NCI-H69 (cell line): Measurements from ENCODE around the gene ARFGAP1.

Experiments
- DNase-seq: peaks from one replicate; lab custom pipeline; 2025; lab: John Stamatoyannopoulos, UW

Gene ARFGAP1

DNA sequence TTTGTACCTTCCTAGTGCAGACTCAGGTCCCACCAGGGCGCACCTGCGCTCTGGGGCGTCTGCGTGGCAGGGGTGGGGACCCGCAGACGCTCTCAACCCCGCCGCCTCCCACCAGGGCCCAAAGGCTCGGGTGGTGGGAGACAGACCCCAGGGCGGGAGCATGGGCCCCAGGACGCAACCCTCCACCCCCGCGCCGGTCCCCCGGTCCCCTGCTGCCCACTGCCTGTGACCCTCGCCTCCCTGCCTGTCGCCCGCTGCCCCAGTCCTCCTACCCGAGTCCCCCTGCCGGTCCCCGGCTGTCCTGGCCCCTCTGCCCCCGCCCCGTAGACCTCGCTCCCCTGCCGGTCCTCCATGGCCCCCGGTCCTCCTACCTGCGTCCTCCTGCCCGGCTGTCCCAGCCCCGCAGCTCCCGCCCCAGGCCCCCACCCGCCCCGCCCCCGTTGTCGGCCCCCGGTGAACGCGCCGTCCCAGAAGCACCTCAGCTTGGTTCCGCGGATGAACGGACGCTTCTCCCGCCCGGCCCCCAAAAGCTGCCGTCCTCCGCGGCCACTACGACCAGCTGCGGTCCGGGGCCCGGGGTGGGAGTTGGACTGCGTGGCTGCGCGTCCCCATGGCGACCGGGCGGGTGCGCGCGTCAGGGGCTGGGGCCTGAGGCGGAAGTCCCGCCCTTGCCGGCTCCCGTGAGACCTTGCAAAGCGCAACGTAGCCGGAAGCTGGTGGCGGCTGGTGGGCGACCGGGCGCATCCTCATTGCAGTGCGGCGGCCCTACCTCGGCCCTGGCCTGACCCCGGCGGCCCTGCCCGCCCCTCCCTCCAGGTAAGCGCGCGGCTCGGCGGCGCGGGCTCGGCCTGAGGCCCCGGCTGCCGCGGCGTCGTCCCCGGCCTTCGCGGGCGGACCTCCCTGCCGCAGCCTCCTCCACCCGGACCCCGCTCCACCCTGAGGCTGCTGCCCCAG, at the start of gene ARFGAP1:
Gene ARFGAP1 (plus strand): TSS at position 709 of the 954 bp plus-strand sequence. CDS start 2,768 bp downstream, outside the sequence.
- peak; percentile 88 for DNase-seq

DNA sequence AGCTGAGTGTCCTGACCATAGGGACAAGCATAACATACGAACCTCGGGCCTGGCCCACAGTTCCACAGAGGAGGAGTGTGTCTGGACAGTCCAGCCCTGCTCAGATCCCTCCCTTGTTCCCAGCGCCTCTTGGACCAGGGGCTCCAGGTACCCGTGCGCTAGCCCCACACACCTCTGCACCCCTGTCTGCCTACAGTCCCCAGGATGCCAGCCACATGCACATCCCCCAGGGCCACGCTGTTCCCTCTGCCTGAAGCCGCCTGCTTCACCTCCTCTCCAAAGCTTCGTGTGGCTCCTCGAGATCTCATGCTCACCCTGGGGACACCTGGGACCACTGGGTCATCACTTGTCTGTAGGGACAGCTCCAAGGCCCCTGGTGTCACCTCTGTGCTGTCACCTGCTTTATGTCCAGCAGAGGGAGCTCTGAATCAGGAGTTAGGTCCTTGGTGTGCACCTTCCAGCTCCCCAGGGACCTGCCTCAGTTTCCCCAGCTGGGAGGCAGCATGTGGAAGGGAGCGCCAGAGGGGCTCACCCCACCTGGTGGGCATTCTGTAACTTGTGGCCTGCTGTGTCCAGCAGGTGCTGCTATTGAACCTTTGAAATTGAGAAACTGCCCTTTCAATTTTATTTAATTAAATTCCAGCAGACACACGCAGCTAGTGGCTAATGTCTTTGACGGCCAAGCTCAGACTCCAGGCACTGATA, 49.3 kb upstream of the ARFGAP1 start:
- DNase-seq, result peak; percentile 47

DNA sequence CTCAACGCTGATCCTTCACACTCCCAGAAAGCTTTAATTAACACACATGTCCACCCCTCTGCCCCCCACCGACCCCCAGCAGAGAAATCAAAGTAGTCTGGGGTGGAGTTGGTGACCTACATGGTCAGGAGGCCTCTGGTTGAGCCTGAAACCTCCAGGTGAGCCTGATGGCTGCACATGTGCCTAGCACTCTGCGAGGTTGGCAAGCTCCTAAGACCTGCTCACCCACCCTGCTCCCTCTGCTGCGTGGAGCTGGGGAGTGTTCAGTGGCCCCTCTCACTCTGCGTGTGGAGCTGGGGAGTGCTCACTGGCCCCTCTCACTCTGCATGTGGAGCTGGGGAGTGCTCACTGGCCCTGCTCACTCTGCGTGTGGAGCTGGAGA, 48.8 kb upstream of the ARFGAP1 start:
- no peak for DNase-seq

GRCh38 chr20:63224412-63225081, 48.1 kb upstream of the ARFGAP1 start:
- DNase-seq, result peak; percentile 75

GRCh38 chr20:63225082-63225454, 47.5 kb upstream of the ARFGAP1 start:
- DNase-seq, result no peak

GRCh38 chr20:63226042-63226943, 46.3 kb upstream of the ARFGAP1 start:
- DNase-seq, result no peak

- DNase-seq, result no peak
Observed at GRCh38 chr20:63227260-63227659, 45.4 kb upstream of the ARFGAP1 start.

DNA sequence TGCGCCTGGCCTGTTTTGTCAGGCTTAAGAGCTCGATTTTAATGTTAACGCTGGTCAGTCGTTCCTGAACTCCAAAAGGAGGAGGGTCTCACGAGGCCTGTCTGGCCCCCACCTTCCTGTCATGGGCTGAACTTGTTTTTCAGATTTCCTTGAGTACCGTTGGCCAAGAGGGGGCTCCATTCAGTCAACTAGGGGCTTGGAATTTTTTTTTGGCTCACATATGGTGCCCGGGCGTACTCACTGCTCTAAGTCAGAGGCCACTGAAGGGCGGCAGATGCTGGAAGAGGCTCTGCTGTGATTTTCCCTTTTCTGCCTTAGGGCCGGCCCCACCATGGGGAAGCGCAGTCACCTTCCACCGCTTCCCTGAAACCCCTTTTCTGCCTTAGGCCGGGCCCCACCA, 43.8 kb upstream of the ARFGAP1 start:
- DNase-seq, result no peak

- peak; percentile 16 for DNase-seq
Observed at GRCh38 chr20:63230800-63231268, 41.8 kb upstream of the ARFGAP1 start.

DNA sequence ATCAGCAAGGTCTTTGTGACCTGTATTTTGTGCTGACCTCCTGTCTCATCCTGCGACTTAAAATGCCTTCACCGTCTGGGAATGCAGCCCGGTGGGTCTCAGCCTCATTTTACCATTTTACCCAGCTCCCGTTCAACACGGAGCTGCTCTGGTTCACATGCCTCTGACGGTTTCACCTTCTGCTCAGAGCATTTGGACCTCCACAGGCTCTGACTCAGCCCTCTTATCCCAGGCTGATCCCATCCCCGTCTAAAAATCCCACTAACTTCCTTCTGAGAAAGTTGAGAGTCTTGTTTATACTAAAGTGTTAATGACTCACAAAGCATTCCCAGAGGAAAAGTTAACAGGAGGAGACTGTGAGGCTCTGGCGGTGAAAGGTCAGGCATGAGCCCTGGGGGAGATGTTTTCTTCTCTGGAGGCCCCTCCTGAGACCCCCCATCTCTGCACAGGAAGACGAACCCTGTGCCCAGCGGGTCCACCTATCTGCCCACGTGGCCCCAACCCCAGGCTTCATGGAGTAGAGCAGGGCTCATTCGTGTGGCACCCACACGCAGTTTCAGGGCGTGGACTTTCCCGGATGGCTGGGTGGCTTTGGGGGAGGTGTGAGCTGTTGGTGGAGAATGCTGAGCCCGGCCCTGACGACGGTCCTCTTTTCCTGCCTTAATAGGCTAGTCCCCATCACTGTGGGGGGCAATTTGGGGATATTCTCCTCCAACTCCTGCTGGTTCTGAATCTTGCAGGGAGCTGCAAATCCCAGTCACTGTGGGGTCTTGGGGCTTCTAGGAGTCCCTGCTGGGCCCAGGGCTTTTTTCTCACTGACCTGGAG, 40.2 kb upstream of the ARFGAP1 start:
- DNase-seq, result no peak

DNA sequence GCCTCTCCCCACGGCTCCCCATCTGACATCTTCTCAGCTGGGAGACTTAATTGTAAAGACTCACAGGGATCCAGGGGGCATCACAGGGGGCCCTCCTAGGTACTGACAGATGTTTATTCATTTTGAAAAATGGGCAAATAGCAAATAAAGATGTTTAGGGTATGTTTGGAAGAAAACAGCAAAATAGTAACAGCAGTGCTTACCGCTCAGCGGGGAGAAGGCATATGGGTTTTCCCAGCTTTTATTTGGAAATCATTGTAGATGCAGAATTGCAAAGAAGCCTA, 39.6 kb upstream of the ARFGAP1 start:
- no peak for DNase-seq

DNA sequence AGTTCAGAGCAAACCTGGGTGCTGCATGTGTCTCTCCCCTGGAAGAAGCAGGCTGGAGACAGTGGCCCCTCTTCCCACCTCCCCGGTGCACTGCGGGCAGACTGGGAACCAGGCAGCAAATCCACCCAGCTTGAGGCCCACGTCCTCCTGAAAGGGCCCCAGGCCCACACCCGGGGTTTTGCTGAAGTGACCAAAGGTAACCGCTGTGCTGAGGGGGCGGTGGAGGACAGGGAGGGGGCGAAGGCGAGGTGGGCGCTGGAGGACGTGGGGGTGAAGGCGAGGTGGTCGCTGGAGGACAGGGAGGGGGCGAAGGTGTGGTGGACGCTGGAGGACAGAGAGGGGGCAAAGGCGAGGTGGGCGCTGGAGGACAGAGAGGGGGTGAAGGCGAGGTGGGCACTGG, 38.7 kb upstream of the ARFGAP1 start:
- no peak for DNase-seq

DNA sequence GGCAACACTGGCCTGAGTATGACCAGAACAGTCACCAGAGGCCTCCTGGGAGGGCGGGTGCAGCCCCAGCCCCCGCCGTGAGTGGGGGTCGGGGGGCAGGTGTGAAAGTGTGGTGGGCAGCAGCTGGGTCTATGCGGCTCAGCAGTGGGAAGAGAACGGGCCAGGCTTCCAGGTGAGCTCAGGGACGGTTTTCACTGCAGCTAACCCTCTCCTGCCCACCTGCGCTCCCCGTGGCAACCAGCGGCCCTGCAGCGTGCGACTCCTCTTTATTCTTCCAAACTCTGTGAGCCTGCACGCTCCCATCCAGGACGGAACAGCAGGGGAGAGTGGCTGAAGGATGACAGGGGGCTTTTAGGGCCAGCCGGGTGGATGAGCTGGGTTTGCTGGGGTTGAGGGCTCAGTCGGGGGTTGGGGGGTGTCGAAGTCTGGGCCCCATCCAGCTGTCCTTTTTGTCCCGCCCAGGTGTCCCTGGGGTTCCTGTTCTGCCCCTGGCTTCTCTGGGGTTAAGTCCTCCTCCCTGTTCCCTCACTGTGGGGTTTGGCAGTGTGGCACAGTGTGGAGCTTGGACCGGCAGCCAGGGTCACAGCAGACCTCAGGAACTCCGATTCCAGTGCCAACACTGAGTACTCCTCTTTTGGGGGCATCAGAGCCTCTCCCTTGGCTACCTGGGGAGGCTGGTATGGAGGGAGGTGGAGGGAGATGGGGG, 37.8 kb upstream of the ARFGAP1 start:
- peak; percentile 79 for DNase-seq

- DNase-seq, result no peak
Observed at GRCh38 chr20:63235399-63235983, 37.1 kb upstream of the ARFGAP1 start, which contains the start of gene BIRC7. TSS of gene BIRC7 (plus strand) at chr20:63235905. CDS start at chr20:63236097, 192 bp downstream.

- no peak for DNase-seq
Observed at GRCh38 chr20:63236116-63236837, 36.3 kb upstream of the ARFGAP1 start.

- DNase-seq, result no peak
Observed at GRCh38 chr20:63238031-63238430, 34.6 kb upstream of the ARFGAP1 start.

DNA sequence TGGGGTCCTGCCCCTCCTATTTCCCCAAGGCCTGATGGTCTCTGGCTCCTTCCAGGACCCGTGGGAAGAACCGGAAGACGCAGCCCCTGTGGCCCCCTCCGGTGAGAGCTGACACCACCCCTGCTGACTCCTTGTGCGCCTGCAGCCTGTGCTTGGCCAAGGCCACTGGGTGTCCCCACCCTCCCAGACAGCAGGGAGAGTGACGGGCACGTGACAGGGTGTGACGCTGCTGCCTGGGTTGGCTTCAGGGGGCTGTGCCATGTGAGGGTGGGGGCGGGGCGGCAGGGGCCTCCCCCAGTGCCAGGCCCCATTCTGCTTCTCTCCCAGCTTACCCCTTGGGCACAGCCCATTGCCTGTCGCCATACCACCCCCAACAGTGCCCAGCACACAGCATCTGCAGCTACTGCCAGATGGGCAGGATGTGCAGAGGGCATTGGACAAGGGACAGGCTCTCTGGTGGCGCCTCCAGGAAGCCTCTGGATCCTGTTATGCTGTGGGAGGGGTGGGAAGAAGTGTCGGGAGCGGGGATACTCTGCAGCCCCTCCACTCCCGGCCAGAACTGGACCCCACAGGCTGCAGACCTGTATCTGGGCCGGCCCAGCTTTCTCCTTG, 34.0 kb upstream of the ARFGAP1 start:
- peak; percentile 72 for DNase-seq

GRCh38 chr20:63239431-63239830, 33.2 kb upstream of the ARFGAP1 start:
- no peak for DNase-seq
